Small intestine (tissue), 16 donors: ENCODE results near the gene PSAT1. TPM values are rescaled to one million over a fixed set of nuclear protein-coding genes. Genes with fewer than 3 reads are reported as not detected.

ENCODE experiments used
- DNase-seq, 2 donors: peaks; one replicate each; pipeline versions ENCODE4 v3.0.0 to v3.0.0-alpha.2; 2013
- FAIRE-seq: peaks from 2 replicates; lab custom pipeline; 2012; peaks lifted over from hg19 to GRCh38; lab: Jason Lieb, UNC
- H3K27ac ChIP-seq, 3 donors: one replicate each; pipeline ENCODE4 v1.5.1; 2013; ENCODE audit warnings: low read length in 2 of 3, mild to moderate bottlenecking in 2 of 3, control low read depth in 1 of 3, inconsistent platforms in 1 of 3, low read depth in 1 of 3, moderate library complexity in 1 of 3
- H3K27me3 ChIP-seq, 3 donors: one replicate each; pipeline ENCODE4 v1.6.1; 2013; ENCODE audit warnings: low read length in 3 of 3, inconsistent platforms in 1 of 3; ENCODE audit not compliant: control insufficient read depth in 3 of 3, insufficient read depth in 3 of 3
- H3K36me3 ChIP-seq, 3 donors: one replicate each; pipeline ENCODE4 v1.6.1; 2013; ENCODE audit warnings: low read length in 3 of 3, inconsistent platforms in 1 of 3, low read depth in 1 of 3, mild to moderate bottlenecking in 1 of 3, moderate library complexity in 1 of 3; ENCODE audit not compliant: control insufficient read depth in 3 of 3, insufficient read depth in 2 of 3
- H3K4me1 ChIP-seq, 3 donors: one replicate each; pipeline ENCODE4 v1.6.1; 2013; ENCODE audit warnings: low read length in 2 of 3, inconsistent platforms in 1 of 3, low read depth in 1 of 3, mild to moderate bottlenecking in 1 of 3, moderate library complexity in 1 of 3; ENCODE audit not compliant: control insufficient read depth in 3 of 3, insufficient read depth in 2 of 3
- H3K4me3 ChIP-seq, 3 donors: one replicate each; pipeline ENCODE4 v1.5.1; 2013; ENCODE audit warnings: low read length in 3 of 3, control low read depth in 1 of 3, inconsistent platforms in 1 of 3, low read depth in 1 of 3, mild to moderate bottlenecking in 1 of 3, moderate library complexity in 1 of 3
- H3K9me3 ChIP-seq, 2 donors: one replicate each; pipeline ENCODE4 v1.6.1; 2013; ENCODE audit warnings: low read depth in 1 of 2, low read length in 1 of 2; ENCODE audit not compliant: control insufficient read depth in 2 of 2, insufficient read depth in 1 of 2
- WGBS, 3 donors: extraction: QIAGEN DNeasy Blood & Tissue Kit; methylation state at CpG; one replicate each; pipeline ENCODE4 v1.1.7; 2013; 5-methylcytosine and 5-hydroxymethylcytosine counted together
- long read RNA-seq, 10 donors: transcript quantifications; one replicate each; lab custom pipeline, GENCODE V29; 2026
- polyA plus RNA-seq, 4 donors: library from polyadenylated mRNA; stranded (reverse) in 3 of 4; unstranded in 1 of 4; fragments of 200-250 nt in 3 of 4; fragments of 120-200 nt in 1 of 4; gene quantifications; one replicate each; pipeline versions ENCODE4 v1.2.1 to v1.2.3, GENCODE V29; 2013
- donor health status: healthy with polysubstance abuse.
- donor health status: control.
- donor health status: control.
- donor health status: Bipolar disorder and iron deficiency.
- donor health status: healthy.

Gene PSAT1
- 100 to 1,000 TPM in 1 of 4 donors, 1 to 10 TPM in 3; 1.8 to 101 (median 2.9) TPM for polyA plus RNA-seq
- long read RNA-seq, donor 1 = 0 reads
- long read RNA-seq, donor 2 = 0 reads
- long read RNA-seq, donor 3, partial matches to known transcripts = 0 of 1 reads
- long read RNA-seq, donor 3, other reads (novel, unspliced or antisense) = 0 of 1 reads
- long read RNA-seq, donor 4 = 0 reads
- long read RNA-seq, donor 5 = 0 reads
- long read RNA-seq, donor 6, partial matches to known transcripts = 0 of 3 reads
- long read RNA-seq, donor 6, other reads (novel, unspliced or antisense) = 0 of 3 reads
- long read RNA-seq, donor 7 = 0 reads
- long read RNA-seq, donor 8 = 0 reads
- long read RNA-seq, donor 9 = 0 reads
- long read RNA-seq, donor 10, partial matches to known transcripts = 0 of 4 reads
- long read RNA-seq, donor 10, other reads (novel, unspliced or antisense) = 0 of 4 reads

- H3K9me3 ChIP-seq = no peaks in the 10 kb centered on the region
- 0 to 1% (median 1%) methylated on average over 73 to 76 of the region's 76 CpGs for WGBS, 3 donors
- H3K27me3 ChIP-seq = peaks cover 0 to 21% (median 3%) of the 10 kb centered on the region in 3 donors
- peak within 1 kb of the TSS; percentile 37 to 66 (median 59) for H3K4me3 ChIP-seq
- peak within 1 kb of the TSS in 2 of 3 donors; percentile 42 to 77 for H3K27ac ChIP-seq
- DNase-seq = peak; percentile 87 to 89
- no peaks in the 10 kb centered on the region for H3K36me3 ChIP-seq
- H3K4me1 ChIP-seq = peaks cover 0 to 4% (median 3%) of the 10 kb centered on the region in 3 donors
- FAIRE-seq = no peak
Measured at GRCh38 chr9:78296893-78297671, at the start of gene PSAT1. Gene PSAT1 (plus strand): TSS chr9:78297125. CDS start chr9:78297211, 86 bp downstream.

GRCh38 chr9:78248635-78249034, 48.3 kb upstream of the PSAT1 start:
- FAIRE-seq = no peak
- H3K9me3 ChIP-seq = no peaks in the 10 kb centered on the region
- H3K27ac ChIP-seq = no peak overlapping the region
- peaks cover 0 to 5% (median 0%) of the 10 kb centered on the region in 3 donors for H3K36me3 ChIP-seq
- WGBS, 3 donors = 45 to 69% (median 62%) methylated on average over 1 of the region's 1 CpG
- no peak overlapping the region for H3K4me3 ChIP-seq
- no peaks in the 10 kb centered on the region for H3K27me3 ChIP-seq
- no peak for DNase-seq
- H3K4me1 ChIP-seq = no peaks in the 10 kb centered on the region

GRCh38 chr9:78249542-78249941, 47.4 kb upstream of the PSAT1 start:
- Histone ChIP-seq H3K9me3 (no peaks in the 10 kb centered on the region), H3K27me3 (no peaks in the 10 kb centered on the region), H3K4me3 (no peak overlapping the region), H3K27ac (no peak overlapping the region), H3K36me3 (peaks cover 0 to 2% (median 2%) of the 10 kb centered on the region in 3 donors), H3K4me1 (no peaks in the 10 kb centered on the region)
- DNase-seq = no peak
- no peak for FAIRE-seq

GRCh38 chr9:78252616-78253015, 44.3 kb upstream of the PSAT1 start:
- H3K4me3 ChIP-seq = no peak overlapping the region
- H3K27ac ChIP-seq = no peak overlapping the region
- no peaks in the 10 kb centered on the region for H3K4me1 ChIP-seq
- FAIRE-seq (no peak), DNase-seq (no peak)
- H3K9me3 ChIP-seq = no peaks in the 10 kb centered on the region
- H3K36me3 ChIP-seq = peaks cover 0 to 2% (median 2%) of the 10 kb centered on the region in 3 donors
- 96 to 98% (median 96%) methylated on average over 1 of the region's 1 CpG for WGBS, 3 donors
- H3K27me3 ChIP-seq = no peaks in the 10 kb centered on the region

GRCh38 chr9:78253285-78253684, 43.6 kb upstream of the PSAT1 start:
- DNase-seq (no peak), FAIRE-seq (no peak)
- no peak overlapping the region for H3K4me3 ChIP-seq
- H3K27ac ChIP-seq = no peak overlapping the region
- H3K27me3 ChIP-seq = no peaks in the 10 kb centered on the region
- no peaks in the 10 kb centered on the region for H3K4me1 ChIP-seq
- peaks cover 0 to 2% (median 2%) of the 10 kb centered on the region in 3 donors for H3K36me3 ChIP-seq
- H3K9me3 ChIP-seq = no peaks in the 10 kb centered on the region
- WGBS, 3 donors = 82 to 88% (median 86%) methylated on average over 4 of the region's 4 CpGs

- no peak overlapping the region for H3K4me3 ChIP-seq
- 30 to 45% (median 41%) methylated on average over 2 of the region's 2 CpGs for WGBS, 3 donors
- no peak overlapping the region for H3K27ac ChIP-seq
- H3K9me3 ChIP-seq = no peaks in the 10 kb centered on the region
- H3K36me3 ChIP-seq = peaks cover 0 to 4% (median 2%) of the 10 kb centered on the region in 3 donors
- DNase-seq (peak; percentile 28 to 31), FAIRE-seq (peak; percentile 85)
- H3K4me1 ChIP-seq = no peaks in the 10 kb centered on the region
- H3K27me3 ChIP-seq = no peaks in the 10 kb centered on the region
Measured at GRCh38 chr9:78261403-78262001, 35.4 kb upstream of the PSAT1 start.

- no peak for FAIRE-seq
- Histone ChIP-seq H3K27ac (no peak overlapping the region), H3K4me1 (no peaks in the 10 kb centered on the region), H3K27me3 (no peaks in the 10 kb centered on the region), H3K4me3 (no peak overlapping the region), H3K9me3 (no peaks in the 10 kb centered on the region), H3K36me3 (peaks cover 0 to 4% (median 2%) of the 10 kb centered on the region in 3 donors)
- WGBS, 3 donors = 55 to 71% (median 59%) methylated on average over 2 of the region's 2 CpGs
- no peak for DNase-seq
Measured at GRCh38 chr9:78262655-78263054, 34.3 kb upstream of the PSAT1 start.

GRCh38 chr9:78267889-78268288, 29.0 kb upstream of the PSAT1 start:
- no peak overlapping the region for H3K4me3 ChIP-seq
- no peaks in the 10 kb centered on the region for H3K4me1 ChIP-seq
- H3K27ac ChIP-seq = no peak overlapping the region
- FAIRE-seq (no peak), DNase-seq (no peak)
- 94 to 96% (median 96%) methylated on average over 4 of the region's 4 CpGs for WGBS, 3 donors
- H3K36me3 ChIP-seq = peaks cover 1 to 4% (median 2%) of the 10 kb centered on the region in 3 donors
- H3K9me3 ChIP-seq = no peaks in the 10 kb centered on the region
- H3K27me3 ChIP-seq = no peaks in the 10 kb centered on the region
